Heart right ventricle (tissue), 16 donors: ENCODE results near the gene EIF4E. TPM values are rescaled to one million over a fixed set of nuclear protein-coding genes. Genes with fewer than 3 reads are reported as not detected.
A peak's percentile ranks its signal among the peaks of the same experiment; 100 is the strongest.
"Not testable (repeated sequence)": the region's sequence is repeated elsewhere in the genome, so short reads cannot be mapped to it uniquely, and the experiment has no call there.

Experiments
- ATAC-seq, 8 donors: fragments of 200-7000 bp; cut with Tn5 transposase; one replicate each; pipeline ENCODE4 v1.9.1; 2020; ENCODE audit warnings: mild to moderate bottlenecking in 8 of 8, moderate library complexity in 8 of 8, moderate number of reproducible peaks in 1 of 8
- DNase-seq, 2 donors: peaks; one replicate each; pipeline ENCODE4 v3.0.0-alpha.2; 2020
- H3K27ac ChIP-seq, 10 donors: fragments of 200-600 bp; sonication (generic) in 2 of 10; one replicate each; pipeline versions ENCODE4 v1.5.0 to v1.8.0; 2020 to 2022; ENCODE audit warnings: mild to moderate bottlenecking in 3 of 10
- H3K27me3 ChIP-seq, 7 donors: fragments of 200-600 bp; one replicate each; pipeline ENCODE4 v1.8.0; 2021 to 2022; ENCODE audit warnings: mild to moderate bottlenecking in 2 of 7
- H3K36me3 ChIP-seq, 9 donors: fragments of 200-600 bp; sonication (generic) in 1 of 9; one replicate each; pipeline versions ENCODE4 v1.5.0 to v1.8.0; 2020 to 2022; ENCODE audit warnings: mild to moderate bottlenecking in 2 of 9
- H3K4me1 ChIP-seq, 9 donors: fragments of 200-600 bp; sonication (generic) in 1 of 9; one replicate each; pipeline versions ENCODE4 v1.5.0 to v1.8.0; 2020 to 2022; ENCODE audit warnings: mild to moderate bottlenecking in 4 of 9
- H3K4me3 ChIP-seq, 10 donors: fragments of 200-600 bp; sonication (generic) in 2 of 10; one replicate each; pipeline versions ENCODE4 v1.5.0 to v1.8.0; 2020 to 2022; ENCODE audit warnings: mild to moderate bottlenecking in 7 of 10, moderate library complexity in 2 of 10
- H3K9me3 ChIP-seq, 11 donors: fragments of 200-600 bp in 10 of 11; sonication (generic) in 2 of 11; one replicate each; pipeline versions ENCODE4 v1.5.0 to v1.8.0; 2013 to 2022; ENCODE audit warnings: mild to moderate bottlenecking in 2 of 11, control low read depth in 1 of 11, moderate library complexity in 1 of 11
- CTCF ChIP-seq, 9 donors: fragments of 200-600 bp; sonication (generic) in 2 of 9; IDR thresholded peaks; one replicate each; pipeline versions ENCODE4 v1.5.0 to v1.8.0; 2021 to 2022; ENCODE audit warnings: antibody characterized with exemption in 9 of 9, mild to moderate bottlenecking in 5 of 9, moderate library complexity in 1 of 9
- WGBS, 2 donors: extraction: QIAGEN DNeasy Blood & Tissue Kit; methylation state at CpG; one replicate each; pipeline ENCODE4 v1.1.7; 2013; ENCODE audit warnings: inconsistent platforms in 1 of 2; 5-methylcytosine and 5-hydroxymethylcytosine counted together
- intact Hi-C, 10 donors: fragments of 100-400 bp; cut with DNase I; formaldehyde crosslinking; loops; one replicate each; pipeline versions ENCODE4 v1.11.1 to v1.14.2; 2022
- polyA plus RNA-seq, 2 donors: library from polyadenylated mRNA; stranded (reverse); fragments of 200-250 nt; gene quantifications; one replicate each; pipeline ENCODE4 v1.2.3, GENCODE V29; 2013
- total RNA-seq, 10 donors: library from RNA; stranded (reverse); fragmentation: NEBNext Ultra II Directional in 3 of 10; extraction: Animal tissue kit (Norgen Biotek cat#: 25700) in 3 of 10; gene quantifications; one replicate each; pipeline versions ENCODE4 v1.2.1 to v1.2.4, GENCODE V29; 2021 to 2023
- donor health status: Arrhythmogenic right ventricular cardiomyopathy.
- donor health status: ischemic (EF 13 %, LVEDD 7.1; RV severe dilation, severe dysfunction).
- donor health status: healthy with polysubstance abuse.
- donor health status: DM: no; HTN: yes; CAD: no.
- donor health status: DM: no; HTN: no; CAD: no.
- donor health status: ischemic (EF 25% LVEDD 6.9; RV normal size, moderate dysfunction).
- donor health status: ischemic (EF 25% LVEDD 5.7; RV mildly dilated, moderate dysfunction).
- donor health status: healthy.
- donor health status: DM: yes; HTN: yes; CAD: no.
- donor health status: Ischemic cardiomyopathy.
- donor health status: ischemic (EF 35%, LVEDD 5.7; RV mildly dilated, moderate dysfunction).
- donor health status: nonischemic (EF 11% LVEDD 7.7; RV severe dilation, severe dysfunction).
- donor health status: DM: yes; HTN: yes; CAD: no.
- donor health status: PGD.
- donor health status: ischemic (EF 29% LVEDD 5.4; RV normal size, mild dysfunction).
- donor health status: nonischemic (EF 23%, LVEDD 6.1; RV moderate dilation, normal function).

Gene EIF4E
- total and polyA plus RNA-seq, 12 donors, result 5.3 to 70.4 (median 57.1) TPM

GRCh38 chr4:98932539-98932938 is 3.6 kb upstream of the EIF4E start:
- H3K27me3 ChIP-seq, result no peaks in the 10 kb centered on the region
- intact Hi-C loops, result loop anchor here in 8 of 10 donors (5.0 to 10.0 kb wide), 5 partner anchors 62 to 468 kb away; partner anchors contain the start of genes METAP1 (in 3 of the 8) and ADH5 (in 1 of the 8)
- no peaks in the 10 kb centered on the region for H3K36me3 ChIP-seq
- no peaks in the 10 kb centered on the region for H3K9me3 ChIP-seq
- H3K27ac ChIP-seq, result peak overlapping the region in 4 of 10 donors; percentile 11 to 58 (median 22)
- H3K4me3 ChIP-seq, result no peak overlapping the region
- no peak for TF ChIP-seq CTCF (IDR thresholded peaks at IDR 0.05)
- peaks cover 0 to 31% (median 13%) of the 10 kb centered on the region in 9 donors for H3K4me1 ChIP-seq
- DNase-seq (no peak), ATAC-seq (no peak)
- WGBS, 2 donors, result 26 to 27% methylated on average over 3 of the region's 3 CpGs

GRCh38 chr4:98930311-98930865 is 1.5 kb upstream of the EIF4E start:
- TF ChIP-seq CTCF (IDR thresholded peaks at IDR 0.05), result no peak
- intact Hi-C loops, result loop anchor here in 8 of 10 donors (1.0 to 10.0 kb wide), 6 partner anchors 64 to 472 kb away; partner anchors contain the start of genes METAP1 (in 3 of the 8) and ADH5 (in 1 of the 8)
- peaks cover 0 to 8% (median 0%) of the 10 kb centered on the region in 9 donors for H3K36me3 ChIP-seq
- DNase-seq (no peak), ATAC-seq (no peak)
- peak overlapping the region in 9 of 10 donors; percentile 81 to 96 (median 93) for H3K27ac ChIP-seq
- peak overlapping the region in 7 of 10 donors; percentile 82 to 97 (median 90) for H3K4me3 ChIP-seq
- no peaks in the 10 kb centered on the region for H3K27me3 ChIP-seq
- no peaks in the 10 kb centered on the region for H3K9me3 ChIP-seq
- WGBS, 2 donors, result 92 to 96% methylated on average over 2 of the region's 2 CpGs
- H3K4me1 ChIP-seq, result peaks cover 0 to 45% (median 24%) of the 10 kb centered on the region in 9 donors

- WGBS, 2 donors, result 13 to 14% methylated on average over 44 of the region's 44 CpGs
- ATAC-seq, result peak; percentile 36 to 75 (median 66)
- H3K27me3 ChIP-seq, result no peaks in the 10 kb centered on the region
- peaks cover 0 to 47% (median 24%) of the 10 kb centered on the region in 9 donors for H3K4me1 ChIP-seq
- no peaks in the 10 kb centered on the region for H3K9me3 ChIP-seq
- DNase-seq, result peak; percentile 51 to 64
- H3K36me3 ChIP-seq, result peaks cover 0 to 11% (median 0%) of the 10 kb centered on the region in 9 donors
- H3K27ac ChIP-seq, result peak overlapping the region; percentile 79 to 96 (median 93)
- intact Hi-C loops, result loop anchor here in 9 of 10 donors (1.0 to 10.0 kb wide), 10 partner anchors 65 to 667 kb away; partner anchors contain the start of genes METAP1 (in 7 of the 9), ADH5 (in 1 of the 9), RAP1GDS1 (in 1 of the 9) and TSPAN5 (in 1 of the 9)
- peak overlapping the region; percentile 27 to 97 (median 90) for H3K4me3 ChIP-seq
- peak in 2 of 9 donors; percentile 15 to 22 for TF ChIP-seq CTCF (IDR thresholded peaks at IDR 0.05)
These were observed 671 bp upstream of the EIF4E start for GRCh38 chr4:98929341-98930267.

- Histone ChIP-seq H3K36me3 (peaks cover 0 to 11% (median 0%) of the 10 kb centered on the region in 9 donors), H3K27me3 (no peaks in the 10 kb centered on the region), H3K27ac (peak overlapping the region; percentile 79 to 96 (median 93)), H3K4me3 (peak overlapping the region; percentile 82 to 97 (median 91)), H3K4me1 (peaks cover 0 to 58% (median 26%) of the 10 kb centered on the region in 9 donors), H3K9me3 (no peaks in the 10 kb centered on the region)
- DNase-seq, result peak; percentile 46 to 71
- no peak for TF ChIP-seq CTCF (IDR thresholded peaks at IDR 0.05)
- 0% methylated on average over 26 of the region's 26 CpGs for WGBS, 2 donors
- intact Hi-C loops, result loop anchor here in 4 of 10 donors (2.0 to 10.0 kb wide), 5 partner anchors 67 to 666 kb away; partner anchors contain the start of genes METAP1 (in 4 of the 4), RAP1GDS1 (in 1 of the 4) and TSPAN5 (in 1 of the 4)
- ATAC-seq, result peak; percentile 60 to 79 (median 68)
These were observed 815 bp downstream of the EIF4E start for GRCh38 chr4:98928131-98928504.

GRCh38 chr4:98926257-98926656 is 2.7 kb downstream of the EIF4E start:
- not testable (repeated sequence) for ATAC-seq, H3K27me3 ChIP-seq, DNase-seq, H3K4me3 ChIP-seq, H3K27ac ChIP-seq, H3K9me3 ChIP-seq
- intact Hi-C loops, result loop anchor here in 2 of 10 donors (5.0 to 10.0 kb wide), 4 partner anchors 71 to 664 kb away; partner anchors contain the start of genes METAP1 (in 2 of the 2), RAP1GDS1 (in 1 of the 2) and TSPAN5 (in 1 of the 2)
- Histone ChIP-seq H3K4me1 (peaks cover 0 to 46% (median 23%) of the 10 kb centered on the region in 9 donors), H3K36me3 (peaks cover 0 to 18% (median 0%) of the 10 kb centered on the region in 9 donors)
- WGBS, 2 donors, result 97 to 98% methylated on average over 15 of the region's 15 CpGs
